Bone marrow (tissue), 2 donors: ENCODE results near the gene SLC24A4.

Experiments used
- DNase-seq, 2 donors: peaks; one replicate each; lab custom pipeline; 2025; lab: John Stamatoyannopoulos, UW

SLC24A4 gene

DNA sequence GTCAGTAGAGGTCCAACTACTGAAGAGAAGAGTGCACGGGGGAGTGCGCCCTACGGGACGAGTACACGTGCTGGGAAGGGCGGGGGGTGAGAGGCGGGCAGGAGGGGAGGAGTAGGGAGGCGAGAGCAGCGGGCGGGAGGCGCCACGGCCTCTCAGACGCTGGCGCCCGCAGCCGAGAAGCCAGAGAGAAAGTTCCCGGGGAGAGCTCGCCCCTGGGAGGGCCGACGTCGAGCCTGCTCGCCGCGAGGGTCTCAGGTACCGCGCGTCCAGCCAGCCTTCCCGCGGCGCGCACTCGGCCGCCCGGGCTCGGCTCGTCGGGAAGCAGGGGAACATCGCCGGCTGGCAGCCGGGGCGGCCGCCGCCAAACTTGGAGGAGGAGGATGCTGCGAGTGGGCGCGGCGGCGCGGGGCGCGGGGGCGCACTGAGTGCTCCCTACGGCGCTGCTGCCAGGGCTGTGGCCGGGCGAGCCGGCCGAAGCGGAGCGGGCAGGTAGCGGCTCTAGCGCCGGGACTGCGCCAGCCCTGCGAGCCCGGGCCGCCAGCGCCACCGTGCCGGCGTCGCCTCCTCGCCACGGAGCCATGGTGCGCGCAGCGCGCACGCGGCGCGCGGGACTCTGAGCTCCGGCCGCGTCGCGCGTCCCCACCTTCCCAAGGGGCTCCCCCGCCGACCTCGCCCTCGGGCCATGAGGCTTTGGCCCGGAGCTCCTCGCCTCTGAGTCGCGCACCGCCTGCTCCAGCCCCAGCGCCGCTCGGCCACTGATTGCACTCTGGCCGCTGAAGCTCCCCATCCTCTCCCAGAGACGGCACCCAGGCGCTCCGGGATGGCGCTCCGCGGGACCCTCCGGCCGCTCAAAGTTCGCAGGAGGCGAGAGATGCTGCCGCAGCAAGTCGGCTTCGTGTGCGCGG is at the start of gene SLC24A4:
SLC24A4 (plus strand) TSS at position 155 of the 905 bp plus-strand sequence; CDS start at position 821, 666 bp downstream.
- DNase-seq: no peak

- DNase-seq: no peak
Measured at GRCh38 chr14:92273166-92273565, 49.8 kb upstream of the SLC24A4 start.

- DNase-seq: no peak
Measured at GRCh38 chr14:92274055-92274454, 48.9 kb upstream of the SLC24A4 start.

- no peak for DNase-seq
Measured at GRCh38 chr14:92276074-92276473, 46.9 kb upstream of the SLC24A4 start.

GRCh38 chr14:92277031-92277430 is 45.9 kb upstream of the SLC24A4 start:
- DNase-seq: no peak

- no peak for DNase-seq
Measured at GRCh38 chr14:92280554-92281262, 42.3 kb upstream of the SLC24A4 start.

- no peak for DNase-seq
Measured at GRCh38 chr14:92282669-92283068, 40.3 kb upstream of the SLC24A4 start.

DNA sequence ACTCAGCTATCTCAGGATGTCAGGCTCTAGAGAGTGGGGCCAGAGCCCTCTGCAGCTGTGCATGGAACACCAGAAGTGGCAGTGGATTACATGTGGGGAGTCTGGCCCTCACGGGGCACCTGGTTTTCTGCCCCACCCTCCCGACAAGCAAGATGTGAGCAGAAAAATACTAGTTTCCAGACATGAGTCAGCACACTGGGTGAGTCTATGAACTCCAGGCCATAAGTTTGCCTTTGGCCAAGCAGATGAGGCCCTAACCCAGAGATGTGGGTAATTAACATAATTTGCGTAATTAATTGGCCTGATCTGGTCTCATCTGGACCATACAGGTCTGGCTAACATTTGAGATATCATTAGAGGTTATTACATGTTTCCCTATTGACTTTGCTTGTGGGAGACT is 37.7 kb upstream of the SLC24A4 start:
- DNase-seq: no peak

GRCh38 chr14:92287987-92288386 is 35.0 kb upstream of the SLC24A4 start:
- DNase-seq: no peak

DNA sequence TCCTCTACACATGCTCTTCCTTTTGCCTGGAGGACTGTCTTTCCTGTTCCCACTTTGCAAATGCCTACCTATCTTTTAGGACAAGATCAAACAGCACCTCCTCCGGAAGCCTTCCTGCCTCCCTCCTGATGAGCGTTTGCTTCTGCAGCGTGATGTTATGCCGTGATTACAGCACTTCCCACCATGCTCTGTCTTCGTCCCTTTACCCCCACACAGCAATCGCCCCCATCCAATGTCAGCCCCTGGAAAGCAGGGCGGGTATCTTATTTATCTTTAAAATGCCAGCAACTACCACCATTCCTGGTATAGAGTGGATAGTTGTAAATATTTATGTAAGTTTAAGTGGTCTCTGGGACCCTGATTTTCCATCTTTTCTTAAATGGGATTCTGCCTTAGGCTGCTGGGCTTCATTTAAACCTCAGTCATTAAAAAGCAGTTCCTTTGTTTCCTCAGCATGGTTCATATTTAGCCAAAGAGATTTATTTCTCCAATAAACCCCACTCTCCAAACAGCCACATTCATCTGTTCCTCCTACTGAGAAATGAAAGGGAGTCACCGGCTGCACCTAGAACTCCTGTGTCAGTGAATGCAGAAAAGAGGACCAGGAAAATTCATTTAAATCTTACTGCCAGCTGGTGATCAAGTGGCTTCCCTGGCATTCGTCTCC is 33.8 kb upstream of the SLC24A4 start:
- no peak for DNase-seq

DNA sequence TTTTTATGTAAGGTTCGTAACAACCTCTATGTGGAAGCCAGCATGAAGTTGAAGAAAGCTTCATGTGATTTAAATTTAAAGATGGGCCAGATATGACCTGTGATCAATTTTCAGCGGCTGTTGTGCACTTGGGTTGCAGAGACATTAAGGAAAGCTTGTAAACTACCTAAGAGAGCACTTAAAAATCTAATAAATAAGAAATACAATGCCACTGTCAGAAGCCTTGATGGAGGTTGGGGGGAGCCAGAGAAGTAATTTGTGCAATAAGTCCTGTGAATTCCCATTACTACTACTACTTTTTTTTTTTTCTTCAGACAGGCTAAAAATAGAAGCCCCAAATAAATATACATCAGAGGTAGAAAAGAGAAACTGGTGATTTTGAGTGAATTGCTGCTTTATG is 30.3 kb upstream of the SLC24A4 start:
- no peak for DNase-seq

DNA sequence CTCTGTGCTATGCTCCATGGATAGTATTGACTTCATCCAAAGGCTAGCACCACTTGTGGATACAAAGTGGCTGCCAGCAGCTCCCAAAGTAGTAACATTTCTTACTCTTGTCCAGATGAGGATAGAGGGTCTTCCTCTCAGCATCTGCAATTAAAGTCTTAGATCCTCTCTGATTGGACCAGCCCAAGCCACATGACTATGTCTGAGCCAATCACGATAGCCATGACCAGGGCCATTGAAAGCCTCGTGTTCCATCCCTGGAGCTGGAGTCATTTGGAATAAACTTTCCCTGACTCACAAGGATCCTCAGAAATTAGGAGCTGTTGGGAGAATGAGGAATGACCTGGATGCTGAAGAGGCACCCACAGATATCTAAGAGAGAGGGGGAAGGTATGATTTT is 28.5 kb upstream of the SLC24A4 start:
- no peak for DNase-seq

- no peak for DNase-seq
Measured at GRCh38 chr14:92297818-92298595, 25.0 kb upstream of the SLC24A4 start.

DNA sequence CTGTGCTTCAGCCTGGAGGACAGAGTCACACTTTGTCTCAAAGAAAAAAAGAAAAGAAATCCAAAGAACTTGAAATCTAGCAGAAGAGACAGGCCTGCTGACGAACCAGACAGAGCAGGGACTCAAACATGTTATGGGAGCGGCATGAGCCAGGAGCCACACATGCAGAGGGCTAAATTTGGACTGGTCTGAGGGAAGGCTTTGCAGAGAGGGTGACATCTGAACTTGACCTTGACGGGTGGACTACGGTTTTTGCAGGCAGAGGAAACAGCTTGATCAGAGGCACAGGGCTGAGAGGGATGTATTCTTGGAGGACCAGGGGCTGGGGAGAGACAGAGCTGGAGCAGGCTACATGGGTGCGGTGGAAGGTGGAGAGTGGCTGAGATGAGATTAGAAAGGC is 20.5 kb upstream of the SLC24A4 start:
- DNase-seq: no peak

- DNase-seq: no peak
Measured at GRCh38 chr14:92308716-92309115, 14.2 kb upstream of the SLC24A4 start.

GRCh38 chr14:92309968-92310530 is 12.9 kb upstream of the SLC24A4 start:
- DNase-seq: no peak

- no peak for DNase-seq
Measured at GRCh38 chr14:92310776-92311375, 12.1 kb upstream of the SLC24A4 start.

DNA sequence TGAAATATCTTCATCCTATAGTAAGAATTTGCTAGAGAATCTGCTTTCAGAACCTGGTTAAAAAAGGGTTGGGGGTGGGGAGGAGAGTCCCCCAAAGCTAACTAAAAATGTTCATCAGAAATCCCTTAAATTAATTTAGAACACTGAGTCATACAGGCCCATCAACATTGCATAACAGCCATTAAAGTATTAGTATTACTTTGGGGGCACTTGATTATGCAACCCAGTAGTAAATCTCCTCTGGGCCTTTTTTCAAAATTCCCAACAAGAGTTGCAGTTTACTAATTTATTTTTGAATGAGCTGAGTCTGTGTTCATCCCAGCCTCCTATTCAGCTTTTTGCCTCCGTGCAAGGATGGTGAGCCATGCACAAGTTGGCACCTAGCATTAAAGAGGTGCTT is 8.8 kb upstream of the SLC24A4 start:
- no peak for DNase-seq

DNA sequence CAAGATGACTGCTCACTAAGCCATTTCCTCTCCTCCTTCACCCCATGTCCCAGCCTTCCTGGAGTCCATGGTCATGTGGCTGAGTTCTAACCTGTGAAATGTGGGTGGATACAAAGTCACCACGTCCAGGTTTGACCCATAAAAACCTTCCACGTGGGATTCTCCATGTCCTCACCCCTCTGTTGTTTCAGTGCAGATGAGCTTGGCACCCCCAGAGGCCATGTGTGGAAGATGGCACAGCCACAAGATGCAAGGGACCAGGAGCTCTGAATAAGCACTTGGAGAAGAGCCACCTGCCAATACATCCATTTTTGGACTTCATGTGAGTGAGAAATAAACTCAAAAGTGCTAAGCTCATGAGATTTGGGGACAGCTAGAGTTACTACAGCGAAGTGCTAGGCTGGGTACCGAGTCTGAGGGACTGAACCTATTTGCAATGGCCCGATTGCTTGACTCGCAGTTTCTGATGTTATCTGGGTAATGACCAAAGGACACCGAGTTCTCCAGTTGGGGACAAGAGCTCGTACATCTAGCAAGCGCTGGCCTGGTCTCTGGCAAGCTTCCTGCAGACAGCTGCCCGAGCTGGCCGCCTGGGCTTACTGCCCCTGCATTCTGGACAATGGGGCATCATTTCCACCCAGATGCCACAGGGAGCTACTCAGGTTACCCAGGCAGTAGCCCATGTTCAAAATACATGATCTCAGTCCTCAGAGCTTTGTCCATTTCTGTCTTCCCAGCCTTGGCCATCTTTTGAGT is 7.7 kb upstream of the SLC24A4 start:
- no peak for DNase-seq

GRCh38 chr14:92316176-92316575 is 6.8 kb upstream of the SLC24A4 start:
- no peak for DNase-seq
